ENCODE results near the gene ART4. TPM values are rescaled to one million over a fixed set of nuclear protein-coding genes. Genes with fewer than 3 reads are reported as not detected.
A peak's percentile ranks its signal among the peaks of the same experiment; 100 is the strongest.

ART4 gene
- not detected in 2 replicates for total RNA-seq

DNA sequence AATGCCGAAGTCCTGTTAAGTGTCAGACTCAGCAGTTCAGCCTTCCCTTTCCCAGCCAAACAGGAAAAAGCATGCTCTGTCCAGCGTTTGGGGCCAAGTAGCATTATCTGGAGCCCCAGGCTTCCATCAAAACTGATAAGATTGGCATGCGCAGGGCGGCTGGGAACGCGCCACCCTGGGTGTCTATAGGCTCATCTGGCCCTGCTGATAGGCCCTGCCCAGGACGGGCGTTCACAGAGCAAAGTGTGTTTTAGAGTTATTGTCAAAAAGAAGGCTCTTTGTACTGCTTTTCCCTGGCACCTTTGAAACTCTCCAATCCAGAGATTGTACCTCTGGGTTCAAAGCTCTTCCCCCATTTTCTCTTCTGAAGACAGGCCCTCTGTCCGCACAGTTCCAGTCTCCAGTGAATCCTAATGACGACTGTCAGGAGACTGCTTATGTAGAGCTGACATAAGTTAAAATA lies at the start of gene ART4:
TSS of gene ART4 (minus strand) at position 102 of the 463 bp plus-strand sequence. CDS start 413 bp downstream, outside the sequence.
- no peak for DNase-seq (ENCODE audit: low spot score)
- Mint-ChIP-seq H3K27me3 (ENCODE audit: insufficient read depth) (peaks cover 14% of the 10 kb centered on the region), H3K4me1 (ENCODE audit: low read depth) (peaks cover 5% of the 10 kb centered on the region), H3K36me3 (ENCODE audit: low read depth) (no peaks in the 10 kb centered on the region), H3K9me3 (no peaks in the 10 kb centered on the region), H3K27ac (no peak within 1 kb of the TSS), H3K4me3 (no peak within 1 kb of the TSS)
- intact Hi-C loops (cut with micrococcal nuclease), result no loop called here

DNA sequence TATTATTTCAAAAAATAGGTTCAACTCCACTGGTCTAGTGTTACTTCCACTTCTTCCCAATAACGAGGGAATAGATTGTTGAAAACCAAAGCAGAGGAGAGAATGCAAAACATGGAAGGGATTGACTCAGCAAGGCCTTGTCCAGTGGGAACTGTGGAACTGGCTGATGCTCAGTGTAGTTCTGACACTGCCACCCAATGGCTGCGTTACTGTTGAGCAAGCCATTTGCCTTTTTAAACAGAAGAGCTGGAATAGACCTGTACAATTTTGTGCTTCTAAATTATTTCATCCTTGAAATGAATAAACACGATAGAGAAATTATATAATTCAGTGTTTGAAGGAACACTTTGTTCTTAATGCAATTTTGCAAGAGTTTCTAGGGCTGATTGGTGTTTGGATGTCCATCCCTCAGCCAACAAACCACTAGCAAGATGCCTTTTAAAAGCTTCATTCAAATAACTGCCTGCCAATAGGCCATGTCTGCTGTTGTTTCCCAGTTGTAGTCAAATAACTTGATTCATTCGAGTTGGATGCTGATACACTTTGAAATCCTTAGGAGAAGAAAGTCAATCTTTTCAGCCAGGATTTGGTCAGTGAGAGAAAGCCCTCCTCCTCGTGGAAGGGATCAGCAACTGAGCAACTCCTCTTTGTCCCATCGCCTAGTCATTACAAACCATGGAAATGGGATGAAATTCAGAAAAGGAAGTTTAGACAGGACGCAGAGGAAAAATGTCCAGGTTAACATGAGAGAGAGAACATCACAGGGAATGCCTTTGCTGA lies 49.6 kb upstream of the ART4 start:
- peaks cover 7% of the 10 kb centered on the region for H3K27me3 Mint-ChIP-seq (ENCODE audit: insufficient read depth)
- no peak overlapping the region for H3K4me3 Mint-ChIP-seq
- no peaks in the 10 kb centered on the region for H3K36me3 Mint-ChIP-seq (ENCODE audit: low read depth)
- no peaks in the 10 kb centered on the region for H3K4me1 Mint-ChIP-seq (ENCODE audit: low read depth)
- intact Hi-C loops (cut with micrococcal nuclease), result no loop called here
- no peaks in the 10 kb centered on the region for H3K9me3 Mint-ChIP-seq
- H3K27ac Mint-ChIP-seq, result no peak overlapping the region
- DNase-seq (ENCODE audit: low spot score), result no peak

- Mint-ChIP-seq H3K27me3 (ENCODE audit: insufficient read depth) (peaks cover 13% of the 10 kb centered on the region), H3K4me3 (no peak overlapping the region), H3K9me3 (no peaks in the 10 kb centered on the region), H3K4me1 (ENCODE audit: low read depth) (peaks cover 1% of the 10 kb centered on the region), H3K36me3 (ENCODE audit: low read depth) (no peaks in the 10 kb centered on the region), H3K27ac (no peak overlapping the region)
- intact Hi-C loops (cut with micrococcal nuclease), result no loop called here
- no peak for DNase-seq (ENCODE audit: low spot score)
These were observed 47.4 kb upstream of the ART4 start for GRCh38 chr12:14890701-14891100.

DNA sequence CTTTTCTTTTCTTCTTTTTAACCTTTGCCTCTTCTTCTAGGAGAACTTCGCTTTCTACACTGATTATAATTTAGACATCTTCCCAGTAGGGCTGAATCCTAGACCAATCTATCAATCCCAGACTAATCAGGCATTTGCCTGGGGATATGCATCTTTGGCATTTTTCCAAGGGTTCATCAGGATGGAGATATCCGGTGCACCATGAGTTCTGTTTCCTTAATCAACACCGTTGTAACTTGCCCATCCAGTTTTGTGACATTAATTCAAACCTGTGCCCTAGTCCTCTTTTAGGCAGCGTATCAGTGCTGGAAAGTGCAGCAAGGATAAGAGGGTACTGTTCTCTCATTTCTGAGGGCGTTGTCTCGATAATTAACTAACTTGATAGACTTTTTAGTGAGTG lies 42.9 kb upstream of the ART4 start:
- H3K4me3 Mint-ChIP-seq, result no peak overlapping the region
- no peak for DNase-seq (ENCODE audit: low spot score)
- no peaks in the 10 kb centered on the region for H3K36me3 Mint-ChIP-seq (ENCODE audit: low read depth)
- H3K27me3 Mint-ChIP-seq (ENCODE audit: insufficient read depth), result peaks cover 18% of the 10 kb centered on the region
- no peak overlapping the region for H3K27ac Mint-ChIP-seq
- H3K9me3 Mint-ChIP-seq, result no peaks in the 10 kb centered on the region
- intact Hi-C loops (cut with micrococcal nuclease), result no loop called here
- peaks cover 14% of the 10 kb centered on the region for H3K4me1 Mint-ChIP-seq (ENCODE audit: low read depth)

DNA sequence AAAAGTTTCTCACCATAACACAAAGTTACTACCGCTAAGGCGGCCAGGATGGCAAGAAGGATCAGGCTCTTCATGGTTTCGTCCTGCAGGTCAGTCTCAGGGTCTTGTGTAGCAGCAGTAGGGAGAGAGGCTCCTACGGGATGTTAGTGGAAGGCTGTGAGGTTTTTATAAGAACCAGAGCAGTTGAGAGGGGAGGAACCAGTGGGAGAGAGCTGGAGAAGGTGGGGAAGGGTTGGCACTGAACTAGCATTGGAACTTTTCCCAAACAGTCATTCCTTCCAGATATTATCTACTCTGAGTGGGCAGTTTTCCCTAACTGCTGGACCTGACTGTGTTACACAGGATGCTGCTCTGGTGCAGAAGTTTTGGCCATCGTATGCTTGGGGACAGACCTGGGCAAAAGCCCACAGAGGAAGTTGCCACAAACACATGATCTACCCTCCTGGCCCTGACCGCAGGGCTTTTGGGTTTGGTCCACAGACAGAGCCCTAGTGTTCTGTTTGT lies 42.4 kb upstream of the ART4 start, which contains the start of gene MGP:
TSS of gene MGP (minus strand) at position 137 of the 504 bp plus-strand sequence. CDS start at position 74, 63 bp downstream.
- H3K9me3 Mint-ChIP-seq, result peaks cover 2% of the 10 kb centered on the region
- DNase-seq (ENCODE audit: low spot score), result no peak
- no peak within 1 kb of the TSS for H3K27ac Mint-ChIP-seq
- H3K4me1 Mint-ChIP-seq (ENCODE audit: low read depth), result peaks cover 18% of the 10 kb centered on the region
- peaks cover 18% of the 10 kb centered on the region for H3K27me3 Mint-ChIP-seq (ENCODE audit: insufficient read depth)
- H3K36me3 Mint-ChIP-seq (ENCODE audit: low read depth), result no peaks in the 10 kb centered on the region
- no peak within 1 kb of the TSS for H3K4me3 Mint-ChIP-seq
- intact Hi-C loops (cut with micrococcal nuclease), result loop anchor here (2.0 kb wide), 1 partner anchor 25 kb away; no protein-coding TSS in a partner anchor

DNA sequence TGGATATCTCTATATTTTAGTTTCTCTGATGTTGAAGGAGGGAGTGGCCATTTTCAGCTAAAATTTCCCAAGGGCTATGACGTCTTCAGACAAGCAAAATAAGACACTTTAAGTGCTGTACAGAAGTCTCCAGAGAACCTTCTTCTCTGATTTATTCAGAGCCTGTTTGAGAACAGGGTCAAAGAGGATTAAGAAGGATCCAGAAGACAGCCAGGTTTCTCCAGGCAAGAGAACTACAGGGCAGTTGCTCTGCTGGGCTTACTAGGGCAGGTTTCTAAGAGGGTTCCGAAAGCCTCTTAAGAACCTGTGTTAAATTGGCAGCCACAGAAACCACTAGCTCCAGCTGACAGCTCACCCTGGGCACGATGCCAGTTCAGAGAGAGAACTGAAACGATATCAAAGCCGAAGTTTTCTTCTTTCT lies 41.1 kb upstream of the ART4 start:
- no peak overlapping the region for H3K4me3 Mint-ChIP-seq

DNA sequence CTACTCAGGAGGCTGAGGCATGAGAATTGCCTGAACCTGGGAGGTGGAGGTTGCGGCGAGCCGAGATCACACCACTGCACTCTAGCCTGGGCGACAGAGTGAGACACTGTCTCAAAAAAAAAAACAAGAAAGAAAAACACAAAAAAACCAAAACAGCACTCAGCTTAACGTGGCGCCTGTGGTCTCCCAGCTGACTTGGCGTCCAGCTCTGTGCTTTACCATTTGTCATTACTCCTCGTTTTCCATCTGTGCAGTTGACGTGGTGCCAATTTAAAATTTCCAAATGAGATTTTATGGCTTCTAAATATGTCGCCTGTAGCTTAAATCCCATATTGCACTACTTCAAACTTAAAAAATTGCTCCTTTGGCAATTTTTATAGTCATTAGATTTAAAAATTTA lies 40.4 kb upstream of the ART4 start:
- H3K9me3 Mint-ChIP-seq, result peaks cover 16% of the 10 kb centered on the region
- no peaks in the 10 kb centered on the region for H3K36me3 Mint-ChIP-seq (ENCODE audit: low read depth)
- peaks cover 19% of the 10 kb centered on the region for H3K27me3 Mint-ChIP-seq (ENCODE audit: insufficient read depth)
- peaks cover 23% of the 10 kb centered on the region for H3K4me1 Mint-ChIP-seq (ENCODE audit: low read depth)
- intact Hi-C loops (cut with micrococcal nuclease), result loop anchor here (2.0 kb wide), 1 partner anchor 27 kb away; no protein-coding TSS in a partner anchor
- H3K27ac Mint-ChIP-seq, result no peak overlapping the region
- no peak for DNase-seq (ENCODE audit: low spot score)
- no peak overlapping the region for H3K4me3 Mint-ChIP-seq

More for the DNA sequence above, 41.1 kb upstream of the ART4 start:
- Mint-ChIP-seq H3K9me3 (peaks cover 14% of the 10 kb centered on the region), H3K27ac (no peak overlapping the region), H3K4me1 (ENCODE audit: low read depth) (peaks cover 23% of the 10 kb centered on the region), H3K27me3 (ENCODE audit: insufficient read depth) (peaks cover 20% of the 10 kb centered on the region), H3K36me3 (ENCODE audit: low read depth) (no peaks in the 10 kb centered on the region)
- intact Hi-C loops (cut with micrococcal nuclease), result loop anchor here (2.0 kb wide), 1 partner anchor 26 kb away; no protein-coding TSS in a partner anchor
- peak; percentile 9 for DNase-seq (ENCODE audit: low spot score)

- Mint-ChIP-seq H3K27ac (no peak overlapping the region), H3K4me3 (no peak overlapping the region), H3K9me3 (peaks cover 19% of the 10 kb centered on the region), H3K36me3 (ENCODE audit: low read depth) (peaks cover 1% of the 10 kb centered on the region), H3K4me1 (ENCODE audit: low read depth) (peaks cover 23% of the 10 kb centered on the region), H3K27me3 (ENCODE audit: insufficient read depth) (peaks cover 8% of the 10 kb centered on the region)
- DNase-seq (ENCODE audit: low spot score), result no peak
- intact Hi-C loops (cut with micrococcal nuclease), result no loop called here
These were observed 37.6 kb upstream of the ART4 start for GRCh38 chr12:14880890-14881453.

DNA sequence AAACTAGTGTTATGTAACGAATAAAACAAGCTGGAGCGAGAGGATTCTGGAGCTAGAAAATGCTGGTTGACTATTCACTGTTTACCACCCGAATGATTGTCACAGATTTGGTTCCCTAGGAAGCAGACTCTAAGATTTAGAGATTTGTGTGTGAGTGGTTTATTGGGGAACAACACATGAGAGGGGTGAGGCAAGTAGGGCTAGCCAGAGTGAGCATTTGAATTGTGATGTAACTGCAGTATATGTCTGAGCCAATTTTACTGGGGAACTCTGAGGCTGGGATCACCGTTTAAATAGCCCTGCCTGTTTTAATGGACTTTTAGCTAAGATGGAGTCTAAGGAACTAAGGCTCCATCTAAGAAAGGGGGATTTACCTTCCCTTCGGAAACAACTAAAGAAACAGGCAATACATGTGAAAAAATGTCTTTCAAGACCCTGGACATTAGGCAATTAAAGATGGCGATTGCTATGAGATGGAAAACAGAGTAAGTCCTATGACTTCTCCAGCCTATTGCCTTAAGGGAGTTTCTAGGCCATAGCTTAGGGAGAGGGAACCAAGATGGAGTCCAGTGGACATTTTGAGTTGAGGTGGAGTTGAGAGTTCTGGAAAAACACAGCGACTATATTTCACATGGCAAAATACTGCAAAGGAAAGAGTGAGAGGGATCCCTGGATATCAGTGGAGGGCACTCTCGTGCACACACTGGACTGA lies 36.1 kb upstream of the ART4 start:
- peaks cover 19% of the 10 kb centered on the region for H3K9me3 Mint-ChIP-seq
- peaks cover 3% of the 10 kb centered on the region for H3K27me3 Mint-ChIP-seq (ENCODE audit: insufficient read depth)
- H3K4me1 Mint-ChIP-seq (ENCODE audit: low read depth), result peaks cover 13% of the 10 kb centered on the region
- H3K27ac Mint-ChIP-seq, result no peak overlapping the region
- no peak overlapping the region for H3K4me3 Mint-ChIP-seq
- no peak for DNase-seq (ENCODE audit: low spot score)
- intact Hi-C loops (cut with micrococcal nuclease), result no loop called here
- H3K36me3 Mint-ChIP-seq (ENCODE audit: low read depth), result peaks cover 1% of the 10 kb centered on the region

- intact Hi-C loops (cut with micrococcal nuclease), result no loop called here
- Mint-ChIP-seq H3K27ac (no peak overlapping the region), H3K9me3 (peaks cover 19% of the 10 kb centered on the region), H3K4me1 (ENCODE audit: low read depth) (peaks cover 10% of the 10 kb centered on the region), H3K36me3 (ENCODE audit: low read depth) (peaks cover 1% of the 10 kb centered on the region), H3K27me3 (ENCODE audit: insufficient read depth) (peaks cover 3% of the 10 kb centered on the region), H3K4me3 (no peak overlapping the region)
- DNase-seq (ENCODE audit: low spot score), result no peak
These were observed 35.2 kb upstream of the ART4 start for GRCh38 chr12:14878488-14878887.

- H3K4me1 Mint-ChIP-seq (ENCODE audit: low read depth), result peaks cover 10% of the 10 kb centered on the region
- DNase-seq (ENCODE audit: low spot score), result no peak
- H3K4me3 Mint-ChIP-seq, result no peak overlapping the region
- H3K27ac Mint-ChIP-seq, result no peak overlapping the region
- H3K36me3 Mint-ChIP-seq (ENCODE audit: low read depth), result peaks cover 1% of the 10 kb centered on the region
- intact Hi-C loops (cut with micrococcal nuclease), result no loop called here
- peaks cover 3% of the 10 kb centered on the region for H3K27me3 Mint-ChIP-seq (ENCODE audit: insufficient read depth)
- peaks cover 19% of the 10 kb centered on the region for H3K9me3 Mint-ChIP-seq
These were observed 33.5 kb upstream of the ART4 start for GRCh38 chr12:14876833-14877232.

GRCh38 chr12:14874882-14875281 lies 31.6 kb upstream of the ART4 start:
- Mint-ChIP-seq H3K27me3 (ENCODE audit: insufficient read depth) (peaks cover 3% of the 10 kb centered on the region), H3K9me3 (peaks cover 8% of the 10 kb centered on the region), H3K4me3 (no peak overlapping the region), H3K27ac (no peak overlapping the region), H3K36me3 (ENCODE audit: low read depth) (peaks cover 1% of the 10 kb centered on the region), H3K4me1 (ENCODE audit: low read depth) (no peaks in the 10 kb centered on the region)
- DNase-seq (ENCODE audit: low spot score), result no peak
- intact Hi-C loops (cut with micrococcal nuclease), result no loop called here
